Measurements from ENCODE around the gene SFXN3. TPM values are rescaled to one million over a fixed set of nuclear protein-coding genes. Genes with fewer than 3 reads are reported as not detected.

The SFXN3 gene
- polyA plus RNA-seq, 1 experiment, result 125 TPM

DNA sequence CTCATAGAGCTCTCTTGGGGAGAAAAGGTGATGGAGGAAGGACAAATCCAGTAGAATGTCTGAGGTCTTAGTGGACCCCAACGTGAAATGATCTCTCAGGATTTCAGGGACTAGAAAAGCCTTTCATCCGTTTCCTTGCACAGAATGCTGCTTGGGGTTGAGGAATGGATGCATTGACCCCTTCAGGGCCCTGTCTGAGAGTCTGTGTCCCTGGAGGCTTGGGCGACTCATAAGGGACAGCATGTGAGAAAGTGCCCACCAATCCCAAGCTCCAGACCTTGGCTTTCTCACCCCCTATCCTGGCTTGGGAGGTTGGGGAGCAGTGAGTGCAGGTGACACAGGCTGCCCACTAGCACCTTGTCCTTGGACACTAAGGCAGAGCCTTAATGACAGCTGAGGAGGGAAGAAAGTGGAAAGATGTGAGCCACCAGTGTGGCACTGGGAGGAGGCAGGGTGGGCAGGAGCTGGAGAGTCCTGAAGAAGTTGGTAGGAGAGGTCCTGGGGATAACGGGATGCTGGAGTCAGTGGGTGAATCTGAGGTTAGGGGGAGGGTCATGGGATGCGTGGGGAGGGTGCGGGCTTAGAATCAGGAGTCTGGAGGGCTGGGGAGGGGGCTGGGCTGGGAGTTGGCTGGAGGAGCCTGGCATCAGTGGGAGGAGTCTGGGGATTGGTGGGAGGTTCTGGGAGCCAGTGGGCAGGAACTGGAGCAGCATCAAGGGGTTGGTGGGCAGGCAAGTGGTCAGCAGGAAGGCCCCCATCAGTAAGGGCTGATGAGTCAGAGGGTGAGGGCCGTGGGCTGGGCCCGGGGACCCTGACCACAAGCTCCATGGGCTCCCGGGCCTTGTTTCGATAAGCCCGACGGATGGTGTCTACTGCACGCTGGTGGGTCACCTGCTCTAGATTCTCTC is 22.9 kb upstream of the SFXN3 start:
- DNase-seq (ENCODE audit: low read depth), result no peak
- TF ChIP-seq, protein P1, sequence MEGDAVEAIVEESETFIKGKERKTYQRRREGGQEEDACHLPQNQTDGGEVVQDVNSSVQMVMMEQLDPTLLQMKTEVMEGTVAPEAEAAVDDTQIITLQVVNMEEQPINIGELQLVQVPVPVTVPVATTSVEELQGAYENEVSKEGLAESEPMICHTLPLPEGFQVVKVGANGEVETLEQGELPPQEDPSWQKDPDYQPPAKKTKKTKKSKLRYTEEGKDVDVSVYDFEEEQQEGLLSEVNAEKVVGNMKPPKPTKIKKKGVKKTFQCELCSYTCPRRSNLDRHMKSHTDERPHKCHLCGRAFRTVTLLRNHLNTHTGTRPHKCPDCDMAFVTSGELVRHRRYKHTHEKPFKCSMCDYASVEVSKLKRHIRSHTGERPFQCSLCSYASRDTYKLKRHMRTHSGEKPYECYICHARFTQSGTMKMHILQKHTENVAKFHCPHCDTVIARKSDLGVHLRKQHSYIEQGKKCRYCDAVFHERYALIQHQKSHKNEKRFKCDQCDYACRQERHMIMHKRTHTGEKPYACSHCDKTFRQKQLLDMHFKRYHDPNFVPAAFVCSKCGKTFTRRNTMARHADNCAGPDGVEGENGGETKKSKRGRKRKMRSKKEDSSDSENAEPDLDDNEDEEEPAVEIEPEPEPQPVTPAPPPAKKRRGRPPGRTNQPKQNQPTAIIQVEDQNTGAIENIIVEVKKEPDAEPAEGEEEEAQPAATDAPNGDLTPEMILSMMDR (IDR thresholded peaks at IDR 0.05; ENCODE audit: insufficient read depth, low read depth, low read length), result no peak
- Histone ChIP-seq H3K4me3 (ENCODE audit: low read depth, low read length) (no peak overlapping the region), H3K27me3 (ENCODE audit: control insufficient read depth, insufficient read depth, low read length) (no peaks in the 10 kb centered on the region), H3K36me3 (ENCODE audit: control insufficient read depth, insufficient read depth, low read length) (peaks cover 33% of the 10 kb centered on the region)
- POLR2A ChIA-PET, result no interaction called here
- CTCF ChIA-PET, result interaction anchor here (0.5 to 7.4 kb wide), 3 partner anchors 12 to 76 kb away, joined by 3 to 237 read pairs (median 3); partner anchors contain the start of gene LZTS2

DNA sequence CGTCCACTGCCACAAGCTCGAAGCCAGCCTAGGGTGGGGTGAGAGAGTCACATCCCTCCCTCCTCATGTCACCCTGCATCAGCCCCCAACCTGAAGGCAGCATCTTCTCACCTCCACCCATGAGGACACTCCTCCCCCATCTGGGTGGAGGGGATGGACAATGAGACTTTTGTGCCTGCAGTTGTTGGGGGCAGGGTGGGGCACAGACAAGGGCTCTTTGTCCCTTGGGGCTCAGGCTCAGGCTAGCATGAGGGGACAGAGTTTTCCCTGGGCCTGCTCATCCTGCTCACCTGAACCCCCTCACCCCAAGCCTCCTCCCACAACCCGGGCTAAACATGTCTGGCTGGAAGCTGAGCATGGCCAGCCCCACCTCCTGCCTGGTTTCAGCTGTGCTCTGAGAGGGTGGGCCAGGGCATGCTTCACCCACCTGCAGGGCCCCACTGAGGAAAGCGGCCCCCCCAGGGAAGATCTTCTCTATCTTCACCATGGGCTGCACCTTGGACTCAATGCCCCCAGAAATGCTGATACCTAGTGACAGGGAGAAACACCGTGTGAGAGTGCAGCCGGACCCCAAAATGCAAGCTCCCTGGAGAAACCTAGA is 22.1 kb upstream of the SFXN3 start:
- TF ChIP-seq, protein P1 (IDR thresholded peaks at IDR 0.05; ENCODE audit: insufficient read depth, low read depth, low read length), result no peak
- ChIA-PET POLR2A (no interaction called here), CTCF (interaction anchor here (0.6 to 7.4 kb wide), 2 partner anchors 13 to 42 kb away, joined by 3 to 237 read pairs; partner anchors contain the start of gene LZTS2)
- H3K4me3 ChIP-seq (ENCODE audit: low read depth, low read length), result no peak overlapping the region
- no peaks in the 10 kb centered on the region for H3K27me3 ChIP-seq (ENCODE audit: control insufficient read depth, insufficient read depth, low read length)
- no peak for DNase-seq (ENCODE audit: low read depth)
- peaks cover 26% of the 10 kb centered on the region for H3K36me3 ChIP-seq (ENCODE audit: control insufficient read depth, insufficient read depth, low read length)

DNA sequence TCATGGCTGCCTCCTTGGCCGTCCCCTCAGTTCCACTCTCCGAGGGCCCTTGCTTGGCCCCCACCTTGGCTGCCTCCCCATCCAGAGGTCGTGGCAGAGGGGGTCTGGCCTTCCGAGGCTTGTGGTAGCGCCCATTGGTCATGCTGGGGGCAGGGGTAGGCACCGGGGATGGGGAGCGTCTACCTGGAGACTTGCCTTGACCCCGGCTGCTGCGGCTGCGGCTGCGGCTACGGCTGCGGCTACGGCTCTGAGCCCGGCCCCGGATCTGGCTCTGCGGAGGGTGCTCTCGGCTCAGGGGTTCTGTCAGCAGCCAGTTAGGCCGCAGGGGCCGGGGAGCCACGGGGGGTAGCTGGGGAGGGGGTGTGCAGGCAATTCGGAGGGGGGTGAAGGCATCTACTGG is 20.7 kb upstream of the SFXN3 start:
- ChIA-PET POLR2A (no interaction called here), CTCF (interaction anchor here (0.6 to 7.4 kb wide), 4 partner anchors 14 to 71 kb away, joined by 3 to 237 read pairs (median 4); partner anchors contain the start of gene LZTS2)
- no peak for DNase-seq (ENCODE audit: low read depth)
- Histone ChIP-seq H3K36me3 (ENCODE audit: control insufficient read depth, insufficient read depth, low read length) (peaks cover 20% of the 10 kb centered on the region), H3K27me3 (ENCODE audit: control insufficient read depth, insufficient read depth, low read length) (no peaks in the 10 kb centered on the region), H3K4me3 (ENCODE audit: low read depth, low read length) (no peak overlapping the region)
- TF ChIP-seq, protein P1 (IDR thresholded peaks at IDR 0.05; ENCODE audit: insufficient read depth, low read depth, low read length), result no peak

DNA sequence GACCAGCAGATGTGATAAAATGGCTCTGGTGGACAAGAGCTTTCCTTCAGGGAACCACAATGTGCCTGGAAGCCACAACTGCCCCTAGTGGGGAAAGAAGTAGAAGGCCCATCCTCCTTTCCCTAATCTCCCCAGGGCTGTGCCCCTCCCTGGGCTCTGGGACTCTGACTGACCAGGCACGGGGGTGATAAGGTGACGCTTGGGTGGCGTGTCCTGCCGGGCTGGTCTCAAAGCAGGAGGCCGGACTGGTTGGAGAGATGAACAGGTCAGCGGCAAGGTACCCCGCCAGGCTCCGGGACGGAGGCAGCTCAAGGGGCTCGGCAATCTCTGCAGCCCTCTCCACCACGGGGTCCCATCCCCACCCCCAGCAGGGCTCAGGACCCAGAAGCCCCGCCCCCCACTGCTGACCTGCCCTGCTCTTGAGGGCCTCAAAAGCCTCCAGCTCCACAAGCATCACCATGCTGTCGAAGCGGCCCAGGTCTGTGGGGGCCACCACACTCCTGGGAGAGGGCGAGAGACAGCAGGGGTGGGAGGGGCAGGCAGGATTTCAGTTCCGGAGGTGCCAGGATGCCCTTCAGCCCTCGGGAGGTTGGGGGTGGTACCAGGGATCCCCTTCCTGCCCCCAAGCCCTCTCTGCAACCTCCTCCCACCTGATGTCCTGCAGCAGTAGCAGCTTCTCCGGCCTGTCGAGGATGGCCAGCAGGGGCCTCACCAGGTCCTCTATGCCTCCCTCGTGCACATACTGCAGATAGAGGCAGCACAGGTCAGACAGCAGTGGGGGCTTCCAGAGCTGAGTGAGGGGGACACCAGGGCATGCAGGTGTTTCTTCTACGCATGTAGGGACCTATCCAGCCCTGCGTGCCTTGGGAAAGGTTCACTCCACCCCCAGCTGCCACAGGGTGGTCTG is 19.3 kb upstream of the SFXN3 start:
- no peak overlapping the region for H3K4me3 ChIP-seq (ENCODE audit: low read depth, low read length)
- TF ChIP-seq, protein P1 (IDR thresholded peaks at IDR 0.05; ENCODE audit: insufficient read depth, low read depth, low read length), result peak; percentile 47
- H3K36me3 ChIP-seq (ENCODE audit: control insufficient read depth, insufficient read depth, low read length), result peaks cover 8% of the 10 kb centered on the region
- ChIA-PET CTCF (interaction anchor here (0.7 to 7.4 kb wide), 11 partner anchors 15 to 57 kb away, joined by 3 to 237 read pairs (median 4); partner anchors contain the start of genes LZTS2, MRPL43 and SEMA4G), POLR2A (no interaction called here)
- H3K27me3 ChIP-seq (ENCODE audit: control insufficient read depth, insufficient read depth, low read length), result no peaks in the 10 kb centered on the region
- DNase-seq (ENCODE audit: low read depth), result no peak

Data from BJ (cell line).